Measurements from ENCODE around the gene PTPN6. TPM values are rescaled to one million over a fixed set of nuclear protein-coding genes. Genes with fewer than 3 reads are reported as not detected.

The PTPN6 gene
- total and polyA plus RNA-seq, 2 of the 8 experiments (the other 6 are each of a cell fraction or from before 2014, with no cell fraction given), result 16.3 to 28.4 TPM

GRCh38 chr12:6946033-6946919 lies 4.9 kb upstream of the PTPN6 start:
- Histone ChIP-seq H3K9me3 (ENCODE audit: insufficient read depth in 2 of 2, low read depth in 1 of 2, low read length in 1 of 2) (no peaks in the 10 kb centered on the region), H3K23me2 (ENCODE audit: low read depth, low read length) (peaks cover 11% of the 10 kb centered on the region), H4K91ac (replicated peaks; ENCODE audit: insufficient read length, low read length) (no peak overlapping the region), H3K79me1 (ENCODE audit: low read depth, low read length) (peaks cover 5% of the 10 kb centered on the region), H3K79me2 (ENCODE audit: control insufficient read depth in 1 of 2, insufficient read depth in 2 of 2, low read length in 2 of 2) (no peaks in the 10 kb centered on the region; a peak in 1 of 4 replicates), H2BK120ac (replicated peaks; ENCODE audit: low read depth, low read length) (no peak overlapping the region), H4K8ac (ENCODE audit: extremely low read depth, insufficient read depth, low read length) (0 out of 2 replicates have a peak overlapping the region, but pooled peaks have one; percentile 30), H3K4me1 (replicated peaks in 1 of 4; ENCODE audit: control insufficient read depth in 3 of 4, insufficient read depth in 4 of 4, low read length in 3 of 4) (peaks cover 6 to 21% (median 14%) of the 10 kb centered on the region in 4 experiments), H3K27me3 (replicated peaks in 1 of 4; ENCODE audit: control insufficient read depth in 3 of 4, extremely low read depth in 1 of 4, insufficient read depth in 3 of 4, low read length in 3 of 4) (no peaks in the 10 kb centered on the region), H2BK5ac (ENCODE audit: low read depth, low read length) (peak overlapping the region; percentile 75; the same call in 1 of the 2 replicates), H3K27ac (ENCODE audit: low read depth, low read length) (peak overlapping the region; percentile 43; the same call in 1 of the 2 replicates), H2AFZ (ENCODE audit: low read length) (no peak overlapping the region), H4K5ac (ENCODE audit: insufficient read length, low read depth, low read length) (peak overlapping the region; percentile 38), H3K23ac (ENCODE audit: insufficient read length) (no peak overlapping the region), H3K4me3 (ENCODE audit: extremely low read depth in 1 of 4, insufficient read depth in 2 of 4, low read depth in 3 of 4, low read length in 4 of 4) (peak overlapping the region; percentile 47 to 68 (median 50)), H2BK15ac (ENCODE audit: low read length) (no peak overlapping the region; the same call in 1 of the 2 replicates), H3K18ac (ENCODE audit: extremely low read depth, low read length) (peak overlapping the region; percentile 62), H3K4ac (replicated peaks; ENCODE audit: insufficient read length, low read depth, low read length) (no peak overlapping the region), H3K36me3 (ENCODE audit: control insufficient read depth in 2 of 4, insufficient read depth in 4 of 4, low read length in 3 of 4) (peaks cover 0 to 6% (median 1%) of the 10 kb centered on the region in 4 experiments; a peak in 3 of 8 replicates), H3K14ac (ENCODE audit: insufficient read length) (no peak overlapping the region), H2BK20ac (ENCODE audit: low read length) (no peak overlapping the region; the same call in 1 of the 2 replicates), H2AK5ac (ENCODE audit: low read depth, low read length) (no peak overlapping the region), H3K9ac (replicated peaks in 1 of 4; ENCODE audit: extremely low read depth in 1 of 4, low read depth in 3 of 4, low read length in 3 of 4) (peak overlapping the region in 3 of 4 experiments; percentile 2 to 43 (median 8); a peak in 3 of 7 replicates), H3K4me2 (ENCODE audit: insufficient read depth in 1 of 2, low read depth in 2 of 2, low read length in 2 of 2) (peak overlapping the region; percentile 56 to 84), H4K20me1 (replicated peaks in 1 of 2; ENCODE audit: control insufficient read depth in 1 of 2, insufficient read depth in 2 of 2, low read length in 2 of 2) (peaks cover 0 to under 1% of the 10 kb centered on the region in 2 experiments), H3K56ac (replicated peaks; ENCODE audit: insufficient read length, low read depth, low read length) (no peak overlapping the region), H2BK12ac (ENCODE audit: low read depth, low read length) (peak overlapping the region; percentile 35; the same call in 1 of the 2 replicates)
- FAIRE-seq (no peak), DNase-seq (ENCODE audit: low read depth in 1 of 2, low spot score in 2 of 2) (peak in 1 of 2 experiments; percentile 93)
- ChIA-PET CTCF (ENCODE audit: partially characterized antibody) (interaction anchor here (0.6 to 20.2 kb wide), 22 partner anchors 10 to 693 kb away, joined by 3 to 277 read pairs (median 4); partner anchors contain the start of genes ATN1, C1RL, SPSB2 and TPI1), POLR2A (ENCODE audit: partially characterized antibody) (interaction anchor here (0.6 to 44.0 kb wide), 14 partner anchors 23 to 567 kb away, joined by 3 to 1596 read pairs (median 8); partner anchors contain the start of genes ATN1, C1RL, CDCA3 and EMG1)
- WGBS, 2 experiments (ENCODE audit: extremely low coverage in 1 of 2, insufficient coverage in 1 of 2, insufficient read length in 1 of 2, insufficient replicate concordance in 2 of 2, low coverage in 1 of 2, low lambda C conversion rate in 2 of 2, missing lambda C conversion rate in 1 of 2), result 13% methylated on average over 25 of the region's 32 CpGs; no CpG with 5 or more reads in 1 of the 2 experiments
